ENCODE results near the gene YJU2.
"Not testable (repeated sequence)": the region's sequence is repeated elsewhere in the genome, so short reads cannot be mapped to it uniquely, and the experiment has no call there.

The YJU2 gene

DNA sequence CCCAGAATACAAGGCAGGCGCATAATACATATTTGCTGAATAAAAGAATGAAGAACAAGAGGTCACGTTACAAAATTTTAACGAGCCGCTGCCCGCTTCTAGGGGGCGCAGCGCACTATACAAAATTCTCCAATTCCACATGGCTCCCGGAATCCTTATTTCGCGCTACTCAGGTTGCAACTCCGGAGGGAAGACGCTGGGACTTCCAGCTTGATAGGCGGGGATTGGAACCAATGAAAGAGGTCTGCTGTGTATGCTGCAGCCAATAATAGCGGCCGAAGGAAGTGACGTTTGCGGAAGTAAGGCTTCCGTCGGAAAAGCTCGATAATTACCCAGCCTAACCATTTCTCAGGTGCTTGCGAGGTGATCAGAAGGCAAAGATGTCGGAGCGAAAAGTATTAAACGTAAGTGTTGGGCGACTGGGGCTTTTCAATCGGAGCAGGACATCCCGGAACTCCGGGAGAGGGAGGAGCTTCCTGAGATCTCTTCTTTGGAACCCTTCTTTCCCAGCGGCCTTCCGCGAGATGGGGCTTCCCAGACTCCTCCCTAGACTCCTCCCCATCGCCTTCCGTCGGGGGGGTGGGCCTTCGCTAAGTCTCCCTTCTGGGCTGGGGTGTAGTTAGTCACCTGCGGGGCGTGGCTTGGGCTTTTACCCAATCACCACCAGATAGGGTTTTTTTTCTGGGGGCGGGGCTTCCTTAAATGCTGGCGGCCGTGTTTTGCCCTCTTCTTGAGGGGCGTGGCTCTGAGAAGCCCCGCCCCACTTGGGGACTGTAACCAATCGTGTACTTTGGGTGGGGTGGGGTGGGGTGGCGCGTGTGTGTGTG lies at the start of gene YJU2:
Gene YJU2 (plus strand): TSS at position 314 of the 827 bp plus-strand sequence. CDS start 67 bp downstream, at position 381.
- DNase-seq, result peak; percentile 97

DNA sequence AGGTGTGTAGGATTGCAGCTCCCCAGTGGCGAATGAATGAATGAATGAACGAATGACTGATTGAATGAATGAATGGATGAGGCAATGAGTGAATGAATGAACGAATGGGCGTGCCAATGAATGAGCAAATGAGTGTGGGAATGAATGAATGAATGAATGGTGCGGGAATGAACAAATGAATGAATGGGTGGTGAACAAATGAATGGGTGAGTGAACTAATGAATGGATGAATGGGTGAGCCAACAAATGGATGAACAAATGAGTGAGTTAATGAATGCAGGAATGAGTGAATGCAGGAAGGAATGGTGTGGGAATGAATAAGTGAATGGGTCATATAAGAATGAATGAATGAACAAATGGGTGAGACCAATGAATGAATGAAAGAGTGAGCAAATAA lies 49.7 kb upstream of the YJU2 start:
- DNase-seq, result no peak

DNA sequence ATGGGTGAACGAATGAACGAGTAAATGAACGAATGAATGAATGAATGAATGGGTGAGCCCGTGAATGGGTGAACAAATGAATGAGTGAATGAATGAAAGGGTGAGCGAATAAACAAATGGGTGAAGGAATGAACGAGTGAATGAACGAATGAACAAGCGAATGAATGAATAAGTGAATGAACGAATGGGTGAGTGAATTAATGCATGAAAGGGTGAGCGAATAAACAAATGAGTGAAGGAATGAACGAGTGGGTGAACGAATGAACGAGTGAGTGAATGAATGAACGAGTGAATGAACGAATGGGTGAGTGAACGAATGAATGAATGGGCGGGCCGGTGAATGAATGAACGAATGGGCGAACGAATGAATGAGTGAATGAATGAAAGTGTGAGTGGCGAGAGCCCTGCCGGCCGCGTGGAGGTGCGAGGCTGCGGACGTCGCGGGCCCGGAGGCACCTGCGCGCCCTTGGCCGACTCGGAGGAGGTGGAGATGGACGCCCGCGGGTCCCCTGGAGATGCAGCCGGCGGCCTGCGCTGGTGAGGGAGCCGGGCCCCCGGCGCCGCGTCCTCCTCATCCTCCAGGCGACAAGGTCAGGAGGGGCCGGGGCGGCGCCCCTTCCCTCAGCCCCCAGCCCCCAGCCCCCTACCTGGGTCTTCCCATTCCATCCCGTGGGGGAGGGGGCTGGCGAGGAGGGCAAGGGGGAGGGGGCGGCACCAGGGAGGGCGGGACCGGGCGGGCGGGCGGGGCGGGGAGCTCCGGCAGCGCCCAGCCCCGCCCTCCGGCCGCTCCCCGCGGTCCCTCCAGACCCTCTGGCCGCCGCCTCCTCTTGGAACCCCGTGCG lies 49.0 kb upstream of the YJU2 start:
- DNase-seq, result no peak

DNA sequence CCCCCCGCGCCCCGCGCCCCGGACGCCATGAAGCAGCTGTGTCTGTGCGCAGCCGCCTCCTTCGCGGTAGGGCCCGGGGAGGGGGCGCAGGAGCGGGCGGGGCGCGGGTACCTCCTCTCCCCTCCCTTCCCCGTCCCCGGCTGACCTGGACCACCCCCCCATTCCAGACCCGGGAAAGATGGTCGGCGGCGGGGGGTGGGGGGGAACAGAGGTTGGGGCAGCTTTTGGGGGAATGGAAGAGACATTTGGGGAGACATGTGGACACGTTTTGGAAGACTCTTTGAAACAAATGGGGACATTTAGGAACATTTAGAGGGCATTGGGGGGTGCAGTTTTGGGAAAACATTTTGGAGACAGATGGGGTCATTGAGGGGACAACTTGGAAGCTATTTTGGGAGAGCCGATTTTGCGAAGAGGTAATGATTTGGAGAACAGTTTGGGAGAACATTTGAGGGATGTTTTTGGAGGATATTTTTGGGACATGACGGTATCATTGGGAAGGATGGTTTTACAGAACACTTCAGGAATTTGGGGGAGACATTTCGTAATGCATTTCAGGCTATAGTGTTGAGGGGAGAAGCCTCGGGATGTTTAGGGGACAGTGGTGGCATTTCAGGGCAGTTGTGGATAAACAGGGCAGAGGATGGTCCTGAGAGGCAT lies 48.3 kb upstream of the YJU2 start:
- DNase-seq, result no peak

DNA sequence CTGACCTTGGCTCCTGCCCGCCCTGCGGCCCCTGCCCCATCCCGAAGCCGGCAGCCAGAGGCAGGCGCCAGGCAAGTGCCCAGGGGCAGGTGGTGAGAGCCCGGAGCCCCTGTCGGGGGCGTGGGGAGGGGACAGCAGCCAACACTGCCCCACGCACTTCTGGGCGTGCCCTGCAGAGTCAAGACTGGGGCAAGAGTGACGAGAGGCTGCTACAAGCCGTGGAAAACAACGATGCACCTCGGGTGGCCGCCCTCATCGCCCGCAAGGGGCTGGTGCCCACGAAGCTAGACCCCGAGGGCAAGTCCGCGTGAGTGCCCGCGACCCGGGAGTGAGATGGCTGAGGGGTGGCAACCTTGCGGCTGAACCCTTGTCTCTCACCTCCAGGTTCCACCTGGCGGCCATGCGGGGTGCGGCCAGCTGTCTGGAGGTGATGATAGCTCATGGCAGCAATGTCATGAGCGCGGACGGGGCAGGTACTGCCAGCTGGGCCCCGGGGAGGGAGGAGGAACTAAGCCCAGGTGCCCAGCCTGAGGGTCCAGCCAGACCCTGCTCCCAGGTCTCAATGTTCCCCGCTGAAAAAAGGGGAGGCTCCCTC lies 47.1 kb upstream of the YJU2 start:
- DNase-seq, result no peak

DNA sequence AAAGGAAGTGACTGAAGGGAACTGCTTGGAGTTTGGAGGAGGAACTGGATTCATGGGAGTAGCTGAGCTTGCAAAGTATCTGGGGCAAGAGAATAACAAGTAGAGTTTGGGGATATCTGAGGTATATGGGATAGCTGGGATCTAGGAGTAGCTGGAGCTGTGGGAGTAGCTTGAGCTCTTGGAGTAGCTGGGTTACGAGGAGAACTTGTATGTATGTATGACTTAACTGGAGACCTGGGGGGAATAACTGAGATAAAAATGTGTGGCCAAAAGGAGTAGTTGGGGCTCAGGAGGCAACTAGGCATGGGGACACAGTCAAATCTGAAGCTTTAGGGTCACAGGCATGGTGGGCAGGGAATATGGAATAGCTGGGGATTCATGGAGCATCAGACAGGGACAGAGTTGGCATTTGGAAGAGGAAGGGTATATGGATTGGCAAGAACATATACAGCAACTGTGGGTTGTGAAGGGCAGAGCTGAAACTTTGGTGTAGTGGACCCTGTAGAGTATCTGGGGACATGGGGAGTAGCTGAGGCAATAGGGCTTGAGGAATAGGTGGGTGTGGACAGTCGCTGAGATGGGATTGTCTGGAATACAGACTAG lies 45.8 kb upstream of the YJU2 start:
- DNase-seq, result no peak

GRCh38 chr19:4201798-4202197 lies 45.1 kb upstream of the YJU2 start:
- DNase-seq, result no peak

- DNase-seq, result no peak
Observed at GRCh38 chr19:4206818-4207484, 39.9 kb upstream of the YJU2 start.

- DNase-seq, result no peak
Observed at GRCh38 chr19:4208385-4209094, 38.3 kb upstream of the YJU2 start.

GRCh38 chr19:4210166-4210731 lies 36.6 kb upstream of the YJU2 start:
- no peak for DNase-seq

DNA sequence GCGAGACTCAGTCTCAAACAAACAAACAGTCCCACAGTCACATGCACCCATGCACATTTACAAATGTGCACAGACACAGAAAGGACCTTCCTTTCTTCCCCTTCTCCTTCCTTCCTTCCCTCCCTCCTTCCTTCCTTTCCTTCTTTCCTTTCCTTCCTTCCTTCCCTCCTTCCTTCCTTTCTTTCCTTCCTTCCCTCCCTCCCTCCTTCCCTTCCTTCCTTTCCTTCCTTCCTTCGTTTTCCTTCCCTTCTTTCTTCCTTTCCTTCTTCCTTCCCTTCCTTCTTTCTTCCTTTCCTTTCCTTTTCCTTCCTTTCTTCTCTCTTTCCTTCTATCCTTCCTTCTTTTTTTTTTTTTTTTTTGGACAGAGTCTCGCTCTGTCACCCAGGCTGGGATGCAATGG lies 33.8 kb upstream of the YJU2 start:
- no peak for DNase-seq

DNA sequence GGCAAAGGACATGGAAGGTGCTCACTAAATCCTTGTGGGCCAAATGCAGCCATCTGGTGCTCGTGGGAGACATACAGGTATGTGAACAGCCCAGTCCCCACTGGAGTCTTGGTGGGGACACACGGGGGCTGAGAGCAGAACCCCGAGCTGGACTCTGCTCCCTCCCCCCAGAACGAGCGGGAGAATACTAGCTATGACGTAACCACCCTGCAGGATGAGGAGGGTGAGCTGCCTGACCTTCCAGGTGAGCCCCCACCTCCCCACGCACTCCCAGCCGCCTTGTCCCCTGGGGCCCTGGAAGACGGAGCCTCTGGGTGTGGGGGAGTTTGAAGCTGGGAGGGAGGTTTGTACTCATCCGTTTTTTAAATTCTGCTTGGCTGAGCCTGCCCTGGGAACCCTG lies 31.1 kb upstream of the YJU2 start:
- DNase-seq, result no peak

- DNase-seq, result no peak
Observed at GRCh38 chr19:4216846-4217245, 30.0 kb upstream of the YJU2 start.

DNA sequence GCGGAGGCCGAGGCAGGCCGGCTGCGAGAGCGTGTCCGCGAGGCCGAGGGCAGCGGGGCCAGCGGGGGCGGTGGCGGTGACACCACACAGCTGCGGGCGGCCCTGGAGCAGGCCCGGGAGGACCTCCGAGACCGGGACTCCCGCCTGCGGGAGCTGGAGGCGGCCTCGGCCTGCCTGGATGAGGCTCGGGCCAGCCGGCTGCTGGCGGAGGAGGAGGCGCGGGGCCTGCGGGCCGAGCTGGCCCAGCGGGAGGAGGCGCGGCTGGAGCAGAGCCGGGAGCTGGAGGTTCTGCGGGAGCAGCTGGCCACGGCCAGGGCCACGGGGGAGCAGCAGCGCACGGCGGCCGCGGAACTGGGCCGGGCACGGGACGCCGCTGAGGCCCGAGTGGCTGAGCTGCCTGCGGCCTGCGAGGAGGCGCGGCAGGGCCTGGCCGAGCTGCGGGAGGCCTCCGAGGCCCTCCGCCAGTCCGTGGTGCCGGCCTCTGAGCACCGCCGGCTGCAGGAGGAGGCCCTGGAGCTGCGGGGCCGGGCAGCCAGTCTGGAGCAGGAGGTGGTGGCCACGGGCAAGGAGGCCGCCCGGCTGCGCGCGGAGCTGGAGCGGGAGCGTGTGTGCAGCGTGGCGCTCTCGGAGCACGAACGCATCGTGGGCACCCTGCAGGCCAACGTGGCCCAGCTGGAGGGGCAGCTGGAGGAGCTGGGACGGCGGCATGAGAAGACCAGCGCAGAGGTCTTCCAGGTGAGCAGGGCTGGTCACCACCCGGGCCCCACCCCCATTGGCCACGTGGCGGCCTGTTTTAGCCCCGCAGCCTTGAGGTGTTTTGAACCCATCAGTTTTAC lies 29.2 kb upstream of the YJU2 start:
- DNase-seq, result no peak

DNA sequence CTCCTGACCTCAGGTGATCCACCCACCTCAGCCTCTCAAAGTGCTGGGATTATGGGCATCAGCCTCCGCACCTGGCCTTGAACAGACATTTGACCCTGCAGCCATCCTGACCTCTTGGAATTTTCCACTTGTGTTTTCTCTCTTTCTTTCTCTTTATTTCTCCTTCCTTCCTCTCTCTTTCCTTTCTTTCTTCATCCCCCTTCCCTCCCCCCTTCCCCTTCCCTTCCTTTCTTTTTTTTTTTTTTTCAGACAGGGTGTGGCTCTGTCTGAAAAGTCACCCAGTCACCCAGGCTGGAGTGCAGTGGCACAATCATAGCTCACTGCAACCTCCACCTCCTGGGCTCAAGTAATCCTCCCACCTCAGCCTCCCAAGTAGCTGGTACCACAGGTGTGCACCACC lies 28.4 kb upstream of the YJU2 start:
- not testable (repeated sequence) for DNase-seq

DNA sequence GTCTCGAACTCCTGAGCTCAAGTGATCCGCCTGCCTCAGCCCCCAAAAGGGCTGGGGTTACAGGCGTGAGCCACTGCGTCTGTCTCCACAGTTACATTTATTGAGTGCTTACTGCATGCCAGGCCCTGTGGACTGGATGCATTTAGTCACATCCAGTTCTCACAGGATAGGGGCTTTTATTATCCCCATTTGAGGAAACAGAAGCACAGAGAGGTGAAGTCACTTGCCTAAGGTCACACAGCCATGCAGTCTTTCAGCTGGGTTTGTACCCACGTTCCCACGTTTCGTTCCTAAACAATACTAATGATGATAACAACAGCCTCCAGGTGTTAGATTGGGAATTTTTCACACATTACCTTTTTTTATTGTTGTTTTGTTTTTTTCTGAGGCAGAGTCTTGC lies 26.7 kb upstream of the YJU2 start:
- DNase-seq, result no peak

DNA sequence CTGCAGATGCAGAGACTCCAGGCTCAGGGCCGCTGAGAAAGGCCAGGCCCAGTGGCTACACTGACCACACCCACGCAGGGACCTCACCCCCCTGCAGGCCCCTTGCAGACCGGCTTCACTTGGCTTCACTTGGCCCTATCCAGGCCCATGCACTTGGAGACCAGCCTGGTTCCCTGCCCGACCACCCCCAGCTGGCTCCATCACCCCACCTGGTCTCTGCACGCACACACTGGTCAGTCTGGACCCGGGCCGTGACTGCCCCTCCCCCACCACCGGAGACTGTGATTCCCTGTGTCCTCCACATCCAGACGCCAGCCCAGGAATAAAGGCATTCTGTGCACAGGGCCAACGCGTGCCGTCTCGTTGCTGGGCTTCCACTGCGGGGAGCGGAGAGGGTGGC lies 22.4 kb upstream of the YJU2 start:
- no peak for DNase-seq

DNA sequence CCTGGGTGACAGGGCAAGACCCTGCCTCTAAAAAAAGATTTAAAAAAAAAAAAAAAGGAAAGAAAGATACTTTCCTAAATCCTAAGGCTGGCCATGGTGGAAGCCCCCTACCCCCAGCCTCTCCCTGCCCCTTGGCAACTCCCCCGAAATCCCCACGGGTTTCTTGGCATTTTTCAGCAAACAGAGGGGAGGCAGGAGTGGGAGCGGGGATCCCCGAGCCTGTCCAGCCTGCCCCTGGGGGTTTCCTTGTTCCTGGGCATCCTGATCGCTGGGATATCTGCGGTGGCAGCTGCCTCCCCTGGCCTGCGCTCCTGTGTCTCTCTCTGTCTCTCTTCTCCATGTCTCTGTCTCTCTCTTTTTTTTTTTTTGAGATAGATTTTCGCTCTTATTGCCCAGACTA lies 21.0 kb upstream of the YJU2 start:
- DNase-seq, result no peak

- DNase-seq, result no peak
Observed at GRCh38 chr19:4227771-4228170, 19.1 kb upstream of the YJU2 start.

DNA sequence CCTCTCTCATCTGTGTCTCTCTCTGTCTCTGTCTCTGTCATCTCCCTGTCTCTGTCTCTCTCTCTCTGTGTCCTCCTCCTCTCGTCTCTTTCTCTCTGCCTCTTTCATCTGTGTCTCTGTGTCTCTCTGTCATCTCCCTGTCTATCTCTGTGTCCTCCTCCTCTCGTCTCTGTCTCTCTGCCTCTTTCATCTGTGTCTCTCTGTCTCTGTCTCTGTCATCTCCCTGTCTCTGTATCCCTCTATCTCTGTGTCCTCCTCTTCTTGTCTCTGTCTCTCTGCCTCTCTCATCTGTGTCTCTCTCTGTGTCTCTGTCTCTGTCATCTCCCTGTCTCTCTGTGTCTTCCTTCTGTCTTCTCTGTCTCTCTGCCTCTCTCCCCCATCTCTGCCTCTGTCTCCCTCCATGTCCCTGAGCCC lies 18.1 kb upstream of the YJU2 start:
- no peak for DNase-seq

Data from right forelimb (tissue), 1 donor.